ENCODE data around the gene SPINT2.

DNA sequence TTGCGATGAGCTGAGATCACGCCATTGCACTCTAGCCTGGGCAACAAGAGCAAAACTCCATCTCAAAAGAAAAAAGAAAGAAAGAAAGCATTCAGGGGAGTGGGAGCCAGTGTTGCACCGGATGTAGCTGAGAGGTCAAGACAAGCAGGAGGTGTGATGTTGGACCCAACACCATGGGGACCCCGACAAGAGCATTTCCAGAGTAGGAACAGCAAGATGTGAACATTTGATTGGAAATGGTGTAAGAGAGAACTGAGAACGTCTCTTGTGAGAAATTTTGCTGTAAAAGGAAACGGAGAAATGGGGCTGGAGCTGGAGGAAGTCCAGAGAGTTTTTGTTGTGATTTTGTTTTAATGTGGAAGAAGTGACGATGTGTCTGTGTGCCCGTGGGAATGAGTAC, 24.6 kb upstream of the SPINT2 start:
- TF ChIP-seq POLR2A (IDR thresholded peaks at IDR 0.05; ENCODE audit: low read depth, low read length) (no peak), POLR2AphosphoS5 (IDR thresholded peaks at IDR 0.05; ENCODE audit: low read depth, low read length) (no peak), TAF1 (IDR thresholded peaks at IDR 0.05; ENCODE audit: borderline replicate concordance, low read depth, low read length) (no peak)
